OCI-LY3 (cell line): ENCODE results near the gene FEV.

Experiments used
- EZH2phosphoT487 ChIP-seq: fragments of 200-600 bp; shearing (Covaris generic); IDR thresholded peaks from 2 replicates; pipeline ENCODE4 v1.6.1; 2018; ENCODE audit warnings: antibody characterized with exemption, mixed run types, low read depth
- TF ChIP-seq, protein P1 (sequence below): fragments of 200-600, 300-600 bp; sonication (generic); IDR thresholded peaks from 2 replicates; pipeline ENCODE4 v1.5.1; 2014; ENCODE audit warnings: antibody characterized with exemption, low read length, low read depth

DNA sequence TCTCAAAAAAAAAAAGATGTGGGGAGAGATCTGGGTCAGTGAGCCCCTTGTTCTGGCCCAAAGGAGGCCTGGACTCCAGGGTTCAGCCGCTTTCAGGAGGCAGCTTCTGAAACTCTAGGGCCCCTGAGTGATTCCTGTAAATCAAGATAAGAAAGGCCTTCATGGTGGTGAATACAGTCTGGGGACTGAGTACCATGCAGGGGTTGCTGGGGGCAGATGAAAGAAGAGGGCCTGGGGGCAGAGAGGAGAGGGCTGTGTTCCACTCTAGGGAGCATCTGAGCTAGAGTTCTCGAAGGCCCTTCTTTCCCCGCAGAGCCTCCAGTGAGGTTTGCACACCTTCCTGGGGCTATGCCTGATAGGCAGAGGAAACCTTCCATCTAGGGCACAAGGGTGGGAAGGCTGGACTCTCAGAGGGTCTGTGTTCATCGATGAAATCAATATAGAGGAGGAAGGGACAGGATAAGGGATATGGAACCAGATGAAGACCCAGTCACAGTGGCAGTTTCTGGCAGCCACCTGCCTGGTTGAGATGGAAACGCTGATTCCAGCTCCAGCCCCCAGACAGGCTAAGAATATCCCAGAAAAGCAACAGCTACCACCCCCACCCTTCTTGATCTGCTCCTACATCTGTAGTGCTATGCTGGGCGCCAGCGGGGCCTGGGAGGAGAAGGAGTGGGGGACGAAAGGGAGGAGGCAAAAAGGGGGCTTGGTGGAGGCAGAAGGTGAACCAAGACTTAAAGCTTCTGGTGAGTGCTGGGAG is 30.3 kb downstream of the FEV start:
- TF ChIP-seq, protein P1, sequence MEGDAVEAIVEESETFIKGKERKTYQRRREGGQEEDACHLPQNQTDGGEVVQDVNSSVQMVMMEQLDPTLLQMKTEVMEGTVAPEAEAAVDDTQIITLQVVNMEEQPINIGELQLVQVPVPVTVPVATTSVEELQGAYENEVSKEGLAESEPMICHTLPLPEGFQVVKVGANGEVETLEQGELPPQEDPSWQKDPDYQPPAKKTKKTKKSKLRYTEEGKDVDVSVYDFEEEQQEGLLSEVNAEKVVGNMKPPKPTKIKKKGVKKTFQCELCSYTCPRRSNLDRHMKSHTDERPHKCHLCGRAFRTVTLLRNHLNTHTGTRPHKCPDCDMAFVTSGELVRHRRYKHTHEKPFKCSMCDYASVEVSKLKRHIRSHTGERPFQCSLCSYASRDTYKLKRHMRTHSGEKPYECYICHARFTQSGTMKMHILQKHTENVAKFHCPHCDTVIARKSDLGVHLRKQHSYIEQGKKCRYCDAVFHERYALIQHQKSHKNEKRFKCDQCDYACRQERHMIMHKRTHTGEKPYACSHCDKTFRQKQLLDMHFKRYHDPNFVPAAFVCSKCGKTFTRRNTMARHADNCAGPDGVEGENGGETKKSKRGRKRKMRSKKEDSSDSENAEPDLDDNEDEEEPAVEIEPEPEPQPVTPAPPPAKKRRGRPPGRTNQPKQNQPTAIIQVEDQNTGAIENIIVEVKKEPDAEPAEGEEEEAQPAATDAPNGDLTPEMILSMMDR, result no peak
- no peak for TF ChIP-seq EZH2phosphoT487
